Dedifferentiated amniotic fluid mesenchymal stem cell (primary cell): ENCODE data around the gene KLRF1.

Experiments used
- DNase-seq: peaks from one replicate; pipeline ENCODE4 v3.0.0-alpha.2; 2016; ENCODE audit errors: extremely low spot score

KLRF1 gene

DNA sequence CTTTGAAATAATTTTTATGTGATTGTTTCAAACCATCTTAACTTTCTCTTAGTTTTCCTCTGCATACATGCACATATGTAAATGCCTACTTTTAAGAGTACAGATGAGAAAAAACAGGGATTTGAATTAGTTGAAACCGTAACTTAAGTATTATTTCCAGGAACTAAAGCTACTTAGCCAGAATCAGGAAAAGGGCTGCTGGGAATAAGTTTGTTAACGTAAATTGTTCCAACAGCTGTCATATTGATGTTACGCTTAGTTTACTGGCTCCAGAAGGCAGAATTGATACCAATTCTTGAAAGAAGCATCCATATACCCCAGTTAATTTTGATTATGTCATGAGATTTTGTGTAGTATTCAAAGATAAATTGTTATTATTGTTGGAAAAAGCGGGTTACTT lies 17.9 kb upstream of the KLRF1 start:
- DNase-seq: no peak

- no peak for DNase-seq
These were observed 17.4 kb upstream of the KLRF1 start for GRCh38 chr12:9809866-9810265.

GRCh38 chr12:9810671-9811070 lies 16.6 kb upstream of the KLRF1 start:
- no peak for DNase-seq

GRCh38 chr12:9811621-9812020 lies 15.7 kb upstream of the KLRF1 start:
- DNase-seq: no peak

- no peak for DNase-seq
These were observed 13.2 kb upstream of the KLRF1 start for GRCh38 chr12:9813821-9814798.

- no peak for DNase-seq
These were observed 6.9 kb upstream of the KLRF1 start for GRCh38 chr12:9820281-9820930.

DNA sequence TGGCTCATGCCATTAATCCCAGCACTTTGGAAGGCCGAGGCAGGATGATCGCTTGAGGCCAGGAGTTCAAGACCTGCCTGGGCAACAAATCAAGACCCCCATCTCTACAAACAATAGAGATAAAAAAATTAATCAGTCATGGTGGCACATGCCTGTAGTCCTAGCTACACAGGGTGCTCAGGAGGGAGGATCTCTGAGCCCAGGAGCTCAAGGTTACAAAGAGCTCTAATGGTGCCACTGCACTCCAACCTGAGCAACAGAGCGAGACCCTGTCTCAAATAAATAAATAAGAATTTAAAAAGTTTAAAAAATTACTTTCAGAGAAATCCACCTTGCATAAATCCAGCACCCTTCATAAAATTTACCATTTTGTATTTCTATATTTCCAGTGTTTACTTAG lies 2.2 kb downstream of the KLRF1 start:
- no peak for DNase-seq

DNA sequence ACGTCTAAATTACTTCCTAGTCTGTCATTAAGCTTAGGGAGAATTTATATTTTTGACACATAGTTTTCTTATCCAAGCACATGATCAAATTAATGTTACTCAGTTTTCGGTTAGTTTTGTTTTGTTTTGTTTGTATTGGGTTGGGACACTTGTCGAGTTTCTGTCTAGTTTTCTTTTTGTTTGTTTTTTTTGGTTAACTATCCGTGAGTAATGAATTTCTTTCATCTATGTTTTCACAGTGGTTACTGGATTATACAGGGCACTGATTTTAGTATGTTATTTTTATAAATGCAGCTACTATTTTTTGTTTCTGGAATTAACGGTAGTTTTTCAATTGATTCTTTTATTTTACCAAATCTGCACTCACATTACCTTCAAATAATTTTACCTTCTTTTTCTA lies 2.7 kb downstream of the KLRF1 start:
- no peak for DNase-seq

- no peak for DNase-seq
These were observed 4.4 kb downstream of the KLRF1 start for GRCh38 chr12:9831720-9832119.

- DNase-seq: no peak
These were observed 16.1 kb downstream of the KLRF1 start for GRCh38 chr12:9843407-9843806.

GRCh38 chr12:9848899-9849298 lies 21.6 kb downstream of the KLRF1 start:
- no peak for DNase-seq

GRCh38 chr12:9851050-9851449 lies 23.8 kb downstream of the KLRF1 start:
- DNase-seq: no peak

GRCh38 chr12:9851927-9852326 lies 24.6 kb downstream of the KLRF1 start:
- no peak for DNase-seq

GRCh38 chr12:9856151-9856550 lies 28.9 kb downstream of the KLRF1 start:
- no peak for DNase-seq

GRCh38 chr12:9856894-9857293 lies 29.6 kb downstream of the KLRF1 start:
- DNase-seq: no peak

GRCh38 chr12:9858135-9858534 lies 30.9 kb downstream of the KLRF1 start:
- no peak for DNase-seq

- no peak for DNase-seq
These were observed 37.8 kb downstream of the KLRF1 start for GRCh38 chr12:9864913-9865675.

- DNase-seq: no peak
These were observed 39.6 kb downstream of the KLRF1 start for GRCh38 chr12:9866860-9867269.

GRCh38 chr12:9867531-9867930 lies 40.2 kb downstream of the KLRF1 start:
- DNase-seq: no peak

- DNase-seq: no peak
These were observed 41.1 kb downstream of the KLRF1 start for GRCh38 chr12:9868311-9868801.

- DNase-seq: no peak
These were observed 41.6 kb downstream of the KLRF1 start for GRCh38 chr12:9868951-9869306.
